SK-N-SH (cell line): ENCODE measurements around the gene NGLY1. TPM values are rescaled to one million over a fixed set of nuclear protein-coding genes. Genes with fewer than 3 reads are reported as not detected.

Experiments
- CTCF ChIA-PET: fragments of 300-600, 350-600 bp; formaldehyde crosslinking; extraction: SDS; loops from one replicate; lab custom pipeline; 2021; lab: Yijun Ruan, JAX
- POLR2A ChIA-PET: fragments of 350-600 bp; sonication (Branson Sonifier 250); formaldehyde crosslinking; extraction: SDS; loops from one replicate; lab custom pipeline; 2020; ENCODE audit warnings: antibody characterized with exemption, inconsistent platforms; lab: Yijun Ruan, JAX
- DNase-seq: peaks from one replicate; pipeline ENCODE4 v3.0.0; 2012
- H2AFZ ChIP-seq: fragments of 200-600 bp; sonication (generic); 2 replicates; pipeline ENCODE4 v1.8.1; 2016; ENCODE audit warnings: antibody characterized with exemption, mild to moderate bottlenecking, low read depth
- H3F3A ChIP-seq: fragments of 200-600 bp; sonication (generic); replicated peaks from 2 replicates; pipeline ENCODE3; 2016; ENCODE audit warnings: antibody characterized with exemption, mild to moderate bottlenecking; ENCODE audit not compliant: insufficient read depth
- H3K27ac ChIP-seq, 2 experiments: fragments of 200-500 bp in 1 of 2; fragments of 200-600 bp in 1 of 2; sonication (Bioruptor generic) in 1 of 2; sonication (generic), shearing (Covaris generic) in 1 of 2; 2 replicates each; pipeline versions ENCODE4 v1.5.1 to v1.6.1; 2014 to 2016; ENCODE audit warnings: low read depth in 2 of 2, inconsistent platforms in 1 of 2, low read length in 1 of 2, mild to moderate bottlenecking in 1 of 2, mixed read lengths in 1 of 2
- H3K27me3 ChIP-seq: fragments of 200-600 bp; sonication (generic), shearing (Covaris generic); 2 replicates; pipeline ENCODE4 v1.6.1; 2016; ENCODE audit warnings: mixed run types; ENCODE audit not compliant: insufficient read depth
- H3K36me3 ChIP-seq, 2 experiments: fragments of 200-500 bp in 1 of 2; fragments of 200-600 bp in 1 of 2; sonication (Bioruptor generic) in 1 of 2; sonication (generic) in 1 of 2; replicated peaks in 1 of 2; 2 replicates each; pipeline versions ENCODE3 to v1.5.1; 2014 to 2016; ENCODE audit warnings: low read length in 1 of 2, mild to moderate bottlenecking in 1 of 2; ENCODE audit not compliant: insufficient read depth in 2 of 2, control insufficient read depth in 1 of 2
- H3K4me1 ChIP-seq, 2 experiments: fragments of 200-500 bp in 1 of 2; fragments of 200-600 bp in 1 of 2; sonication (Bioruptor generic) in 1 of 2; sonication (generic), shearing (Covaris generic) in 1 of 2; 2 replicates each; pipeline versions ENCODE4 v1.5.1 to v1.6.1; 2014 to 2016; ENCODE audit warnings: low read depth in 1 of 2, low read length in 1 of 2, mixed run types in 1 of 2; ENCODE audit not compliant: insufficient read depth in 2 of 2, control insufficient read depth in 1 of 2
- H3K4me2 ChIP-seq: fragments of 200-600 bp; sonication (generic), shearing (Covaris generic); 2 replicates; pipeline ENCODE4 v1.6.1; 2017; ENCODE audit warnings: mixed run types
- H3K4me3 ChIP-seq, 2 experiments: fragments of 200-500 bp in 1 of 2; fragments of 200-600 bp in 1 of 2; sonication (Bioruptor generic) in 1 of 2; sonication (generic), shearing (Covaris generic) in 1 of 2; 2 replicates each; pipeline versions ENCODE4 v1.5.1 to v1.8.1; 2014 to 2016; ENCODE audit warnings: low read depth in 2 of 2, inconsistent platforms in 1 of 2, low read length in 1 of 2, mild to moderate bottlenecking in 1 of 2, mixed read lengths in 1 of 2, moderate library complexity in 1 of 2
- H3K79me2 ChIP-seq: fragments of 200-600 bp; sonication (generic); 2 replicates; pipeline ENCODE4 v1.8.1; 2017; ENCODE audit warnings: mild to moderate bottlenecking; ENCODE audit not compliant: insufficient read depth
- H3K9ac ChIP-seq: fragments of 200-600 bp; sonication (generic); 2 replicates; pipeline ENCODE4 v1.6.1; 2017; ENCODE audit warnings: mixed run types
- H3K9me2 ChIP-seq: fragments of 200-600 bp; sonication (generic); 2 replicates; pipeline ENCODE4 v1.6.1; 2017; ENCODE audit warnings: mixed run types
- H3K9me3 ChIP-seq: fragments of 200-600 bp; sonication (generic); 2 replicates; pipeline ENCODE4 v1.6.1; 2017; ENCODE audit warnings: mixed run types, mild to moderate bottlenecking, moderate library complexity
- H4K20me1 ChIP-seq: fragments of 200-600 bp; sonication (generic); 2 replicates; pipeline ENCODE4 v1.6.1; 2017; ENCODE audit warnings: mild to moderate bottlenecking, mixed run types; ENCODE audit not compliant: insufficient read depth
- CHD2 ChIP-seq: fragments of 150-350 bp; IDR thresholded peaks from 2 replicates; pipeline ENCODE4 v1.6.1; 2018; ENCODE audit warnings: low read length; ENCODE audit not compliant: partially characterized antibody
- EP300 ChIP-seq, 2 experiments: IDR thresholded peaks; 2 replicates each; pipeline versions ENCODE4 v1.4.0 to v1.6.1; 2012; ENCODE audit warnings: borderline replicate concordance in 1 of 2, low read depth in 1 of 2, low read length in 1 of 2
- EZH2phosphoT487 ChIP-seq: fragments of 200-600 bp; sonication (generic); IDR thresholded peaks from 2 replicates; pipeline ENCODE4 v1.6.1; 2017; ENCODE audit warnings: low read depth, mixed run types, mild to moderate bottlenecking, antibody characterized with exemption, moderate library complexity, borderline replicate concordance
- GATA2 ChIP-seq: sonication (generic); formaldehyde crosslinking; IDR thresholded peaks from 2 replicates; pipeline ENCODE4 v1.5.0; 2020; ENCODE audit warnings: mild to moderate bottlenecking, missing genetic modification reagents
- JUND ChIP-seq: IDR thresholded peaks from 2 replicates; pipeline ENCODE4 v1.4.0; 2012
- NRF1 ChIP-seq: IDR thresholded peaks from 2 replicates; pipeline ENCODE4 v1.6.1; 2012; ENCODE audit warnings: low read depth, mild to moderate bottlenecking, low read length
- POLR2AphosphoS5 ChIP-seq: IDR thresholded peaks from 2 replicates; pipeline ENCODE4 v1.6.1; 2012; ENCODE audit warnings: low read depth, low read length
- RCOR1 ChIP-seq: fragments of 150-350 bp; IDR thresholded peaks from 2 replicates; pipeline ENCODE4 v1.6.1; 2017; ENCODE audit warnings: antibody characterized with exemption, low read length
- RXRA ChIP-seq: IDR thresholded peaks from 2 replicates; pipeline ENCODE4 v1.4.0; 2012; ENCODE audit warnings: low read depth, mild to moderate bottlenecking, borderline replicate concordance
- SMC3 ChIP-seq: IDR thresholded peaks from 2 replicates; pipeline ENCODE4 v1.6.1; 2012; ENCODE audit warnings: low read depth, low read length, improper control_type of control experiment
- TCF12 ChIP-seq: IDR thresholded peaks from 2 replicates; pipeline ENCODE4 v1.4.0; 2012
- TEAD4 ChIP-seq: IDR thresholded peaks from 2 replicates; pipeline ENCODE4 v1.4.0; 2012; ENCODE audit warnings: mild to moderate bottlenecking, borderline replicate concordance; ENCODE audit not compliant: insufficient read depth
- YY1 ChIP-seq: IDR thresholded peaks from 2 replicates; pipeline ENCODE4 v1.4.0; 2012; ENCODE audit warnings: low read depth, mild to moderate bottlenecking
- WGBS: methylation state at CpG from one replicate; pipeline ENCODE4 v1.1.6; 2017; ENCODE audit warnings: low lambda C conversion rate; 5-methylcytosine and 5-hydroxymethylcytosine counted together
- polyA plus RNA-seq, 3 experiments: library from polyadenylated mRNA; depleted of rRNA; stranded (reverse); fragments of >200 nt; gene quantifications; 2 replicates each; pipeline ENCODE4 v1.2.3, GENCODE V29; 2012
- TF ChIP-seq, protein P1 (sequence below): IDR thresholded peaks from 2 replicates; pipeline ENCODE4 v1.4.0; 2012; ENCODE audit warnings: low read depth
- TF ChIP-seq, protein P2 (sequence below): fragments of 200-600 bp; sonication (generic); IDR thresholded peaks from 2 replicates; pipeline ENCODE4 v1.6.1; 2017; ENCODE audit warnings: antibody characterized with exemption, mild to moderate bottlenecking, moderate library complexity
- TF ChIP-seq, protein P3 (sequence below): IDR thresholded peaks from 2 replicates; pipeline ENCODE4 v1.4.0; 2012; ENCODE audit warnings: low read depth, borderline replicate concordance
- TF ChIP-seq, protein P4 (sequence below): IDR thresholded peaks from 2 replicates; pipeline ENCODE4; 2012

The NGLY1 gene
- polyA plus RNA-seq, 1 of the 3 experiments (the other 2 are of a cell fraction) = 6.0 TPM

DNA sequence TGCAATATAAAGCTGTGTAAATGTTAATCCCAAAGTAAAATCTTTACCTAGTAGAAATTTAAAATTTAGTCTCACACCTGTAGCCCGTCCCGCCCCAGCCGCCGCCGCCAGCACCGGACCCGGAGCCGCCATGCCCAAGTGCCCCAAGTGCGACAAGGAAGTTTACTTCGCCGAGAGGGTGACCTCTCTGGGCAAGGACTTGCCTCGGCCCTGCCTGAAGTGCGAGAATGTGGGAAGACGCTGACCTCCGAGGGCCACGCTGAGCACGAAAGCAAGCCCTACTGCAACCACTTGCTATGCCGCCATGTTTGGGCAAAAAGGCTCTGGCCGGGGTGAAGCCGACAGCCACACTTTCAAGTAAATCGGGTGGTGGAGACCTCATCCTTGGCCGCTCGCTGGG, 96.5 kb downstream of the NGLY1 start:
- no peaks in the 10 kb centered on the region for H3K79me2 ChIP-seq
- DNase-seq = no peak
- H3K9me3 ChIP-seq = no peaks in the 10 kb centered on the region
- H3K27me3 ChIP-seq = no peaks in the 10 kb centered on the region; the same call in 1 of the 2 replicates
- H3K4me3 ChIP-seq = no peak overlapping the region
- no peak overlapping the region for H2AFZ ChIP-seq
- no peak overlapping the region for H3K9ac ChIP-seq
- 87% methylated on average over 20 of the region's 23 CpGs for WGBS
- H4K20me1 ChIP-seq = no peaks in the 10 kb centered on the region
- H3F3A ChIP-seq = no peaks in the 10 kb centered on the region
- CTCF ChIA-PET = no interaction called here
- no peak for TF ChIP-seq RXRA
- no peak for TF ChIP-seq YY1
- no peak for TF ChIP-seq NRF1
- no peak for TF ChIP-seq GATA2 (CRISPR knock-in tag)
- no peak for TF ChIP-seq SMC3
- TF ChIP-seq CHD2 = no peak
- TF ChIP-seq, protein P1, sequence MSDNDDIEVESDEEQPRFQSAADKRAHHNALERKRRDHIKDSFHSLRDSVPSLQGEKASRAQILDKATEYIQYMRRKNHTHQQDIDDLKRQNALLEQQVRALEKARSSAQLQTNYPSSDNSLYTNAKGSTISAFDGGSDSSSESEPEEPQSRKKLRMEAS = no peak
- TF ChIP-seq RCOR1 = no peak
- TF ChIP-seq, protein P2, sequence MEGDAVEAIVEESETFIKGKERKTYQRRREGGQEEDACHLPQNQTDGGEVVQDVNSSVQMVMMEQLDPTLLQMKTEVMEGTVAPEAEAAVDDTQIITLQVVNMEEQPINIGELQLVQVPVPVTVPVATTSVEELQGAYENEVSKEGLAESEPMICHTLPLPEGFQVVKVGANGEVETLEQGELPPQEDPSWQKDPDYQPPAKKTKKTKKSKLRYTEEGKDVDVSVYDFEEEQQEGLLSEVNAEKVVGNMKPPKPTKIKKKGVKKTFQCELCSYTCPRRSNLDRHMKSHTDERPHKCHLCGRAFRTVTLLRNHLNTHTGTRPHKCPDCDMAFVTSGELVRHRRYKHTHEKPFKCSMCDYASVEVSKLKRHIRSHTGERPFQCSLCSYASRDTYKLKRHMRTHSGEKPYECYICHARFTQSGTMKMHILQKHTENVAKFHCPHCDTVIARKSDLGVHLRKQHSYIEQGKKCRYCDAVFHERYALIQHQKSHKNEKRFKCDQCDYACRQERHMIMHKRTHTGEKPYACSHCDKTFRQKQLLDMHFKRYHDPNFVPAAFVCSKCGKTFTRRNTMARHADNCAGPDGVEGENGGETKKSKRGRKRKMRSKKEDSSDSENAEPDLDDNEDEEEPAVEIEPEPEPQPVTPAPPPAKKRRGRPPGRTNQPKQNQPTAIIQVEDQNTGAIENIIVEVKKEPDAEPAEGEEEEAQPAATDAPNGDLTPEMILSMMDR = no peak
- no peak for TF ChIP-seq EP300 (IDR thresholded peaks at IDR 0.05; ENCODE audit: borderline replicate concordance in 1 of 2, low read depth in 1 of 2, low read length in 1 of 2)
- no peak for TF ChIP-seq POLR2AphosphoS5
- TF ChIP-seq TCF12 = no peak
- TF ChIP-seq, protein P3, sequence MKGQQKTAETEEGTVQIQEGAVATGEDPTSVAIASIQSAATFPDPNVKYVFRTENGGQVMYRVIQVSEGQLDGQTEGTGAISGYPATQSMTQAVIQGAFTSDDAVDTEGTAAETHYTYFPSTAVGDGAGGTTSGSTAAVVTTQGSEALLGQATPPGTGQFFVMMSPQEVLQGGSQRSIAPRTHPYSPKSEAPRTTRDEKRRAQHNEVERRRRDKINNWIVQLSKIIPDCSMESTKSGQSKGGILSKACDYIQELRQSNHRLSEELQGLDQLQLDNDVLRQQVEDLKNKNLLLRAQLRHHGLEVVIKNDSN = no peak
- TF ChIP-seq EZH2phosphoT487 = no peak
- TF ChIP-seq, protein P4, sequence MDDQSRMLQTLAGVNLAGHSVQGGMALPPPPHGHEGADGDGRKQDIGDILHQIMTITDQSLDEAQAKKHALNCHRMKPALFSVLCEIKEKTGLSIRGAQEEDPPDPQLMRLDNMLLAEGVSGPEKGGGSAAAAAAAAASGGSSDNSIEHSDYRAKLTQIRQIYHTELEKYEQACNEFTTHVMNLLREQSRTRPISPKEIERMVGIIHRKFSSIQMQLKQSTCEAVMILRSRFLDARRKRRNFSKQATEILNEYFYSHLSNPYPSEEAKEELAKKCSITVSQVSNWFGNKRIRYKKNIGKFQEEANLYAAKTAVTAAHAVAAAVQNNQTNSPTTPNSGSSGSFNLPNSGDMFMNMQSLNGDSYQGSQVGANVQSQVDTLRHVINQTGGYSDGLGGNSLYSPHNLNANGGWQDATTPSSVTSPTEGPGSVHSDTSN = no peak
- no peak for TF ChIP-seq JUND
- TF ChIP-seq TEAD4 = no peak
- H3K4me2 ChIP-seq = no peak overlapping the region
- H3K9me2 ChIP-seq = no peaks in the 10 kb centered on the region
- POLR2A ChIA-PET = no interaction called here
- no peaks in the 10 kb centered on the region for H3K36me3 ChIP-seq
- no peaks in the 10 kb centered on the region for H3K4me1 ChIP-seq
- no peak overlapping the region for H3K27ac ChIP-seq
